ENCODE measurements around the gene AKAP6.

AKAP6 gene

GRCh38 chr14:32525591-32525990 lies 196.5 kb downstream of the AKAP6 start:
- H3K27ac Mint-ChIP-seq = no peak overlapping the region
- ATAC-seq (no peak), DNase-seq (ENCODE audit: low spot score in 2 of 2) (no peak)
- no peaks in the 10 kb centered on the region for H3K4me1 Mint-ChIP-seq
- no peaks in the 10 kb centered on the region for H3K36me3 Mint-ChIP-seq
- peaks cover 2% of the 10 kb centered on the region for H3K9me3 Mint-ChIP-seq
- H3K4me3 Mint-ChIP-seq = no peak overlapping the region

GRCh38 chr14:32530800-32531199 lies 201.7 kb downstream of the AKAP6 start:
- ATAC-seq = no peak
- Mint-ChIP-seq H3K36me3 (no peaks in the 10 kb centered on the region), H3K9me3 (peaks cover 4% of the 10 kb centered on the region), H3K4me1 (no peaks in the 10 kb centered on the region), H3K4me3 (no peak overlapping the region), H3K27ac (no peak overlapping the region)
- DNase-seq (ENCODE audit: low spot score in 2 of 2) = no peak

GRCh38 chr14:32531942-32532515 lies 202.9 kb downstream of the AKAP6 start:
- H3K27ac Mint-ChIP-seq = no peak overlapping the region
- no peak for DNase-seq (ENCODE audit: low spot score in 2 of 2)
- no peak for ATAC-seq
- H3K4me1 Mint-ChIP-seq = no peaks in the 10 kb centered on the region
- peaks cover 4% of the 10 kb centered on the region for H3K9me3 Mint-ChIP-seq
- no peaks in the 10 kb centered on the region for H3K36me3 Mint-ChIP-seq
- no peak overlapping the region for H3K4me3 Mint-ChIP-seq

GRCh38 chr14:32534145-32534544 lies 205.0 kb downstream of the AKAP6 start:
- H3K4me1 Mint-ChIP-seq = no peaks in the 10 kb centered on the region
- H3K9me3 Mint-ChIP-seq = peaks cover 4% of the 10 kb centered on the region
- H3K36me3 Mint-ChIP-seq = no peaks in the 10 kb centered on the region
- no peak overlapping the region for H3K27ac Mint-ChIP-seq
- ATAC-seq (no peak), DNase-seq (ENCODE audit: low spot score in 2 of 2) (no peak)
- no peak overlapping the region for H3K4me3 Mint-ChIP-seq

GRCh38 chr14:32536175-32536574 lies 207.1 kb downstream of the AKAP6 start:
- H3K4me3 Mint-ChIP-seq = no peak overlapping the region
- no peak overlapping the region for H3K27ac Mint-ChIP-seq
- H3K9me3 Mint-ChIP-seq = peaks cover 2% of the 10 kb centered on the region
- no peaks in the 10 kb centered on the region for H3K36me3 Mint-ChIP-seq
- H3K4me1 Mint-ChIP-seq = no peaks in the 10 kb centered on the region
- DNase-seq (ENCODE audit: low spot score in 2 of 2) = no peak
- ATAC-seq = no peak

GRCh38 chr14:32537166-32537565 lies 208.1 kb downstream of the AKAP6 start:
- no peak overlapping the region for H3K27ac Mint-ChIP-seq
- no peak for DNase-seq (ENCODE audit: low spot score in 2 of 2)
- no peak overlapping the region for H3K4me3 Mint-ChIP-seq
- H3K9me3 Mint-ChIP-seq = peaks cover 2% of the 10 kb centered on the region
- ATAC-seq = no peak
- H3K4me1 Mint-ChIP-seq = no peaks in the 10 kb centered on the region
- no peaks in the 10 kb centered on the region for H3K36me3 Mint-ChIP-seq

GRCh38 chr14:32542507-32542906 lies 213.4 kb downstream of the AKAP6 start:
- Mint-ChIP-seq H3K9me3 (no peaks in the 10 kb centered on the region), H3K4me1 (no peaks in the 10 kb centered on the region), H3K4me3 (no peak overlapping the region), H3K36me3 (no peaks in the 10 kb centered on the region), H3K27ac (no peak overlapping the region)
- DNase-seq (ENCODE audit: low spot score in 2 of 2) (no peak), ATAC-seq (no peak)

- H3K4me1 Mint-ChIP-seq = no peaks in the 10 kb centered on the region
- H3K9me3 Mint-ChIP-seq = no peaks in the 10 kb centered on the region
- DNase-seq (ENCODE audit: low spot score in 2 of 2) = no peak
- ATAC-seq = no peak
- H3K27ac Mint-ChIP-seq = no peak overlapping the region
- H3K4me3 Mint-ChIP-seq = no peak overlapping the region
- no peaks in the 10 kb centered on the region for H3K36me3 Mint-ChIP-seq
These were observed 216.0 kb downstream of the AKAP6 start for GRCh38 chr14:32545095-32545494.

- DNase-seq (ENCODE audit: low spot score in 2 of 2) = no peak
- no peak for ATAC-seq
- no peaks in the 10 kb centered on the region for H3K9me3 Mint-ChIP-seq
- no peak overlapping the region for H3K4me3 Mint-ChIP-seq
- no peaks in the 10 kb centered on the region for H3K4me1 Mint-ChIP-seq
- no peaks in the 10 kb centered on the region for H3K36me3 Mint-ChIP-seq
- no peak overlapping the region for H3K27ac Mint-ChIP-seq
These were observed 216.6 kb downstream of the AKAP6 start for GRCh38 chr14:32545506-32546210.

GRCh38 chr14:32546246-32546645 lies 217.1 kb downstream of the AKAP6 start:
- no peaks in the 10 kb centered on the region for H3K9me3 Mint-ChIP-seq
- no peak overlapping the region for H3K4me3 Mint-ChIP-seq
- no peaks in the 10 kb centered on the region for H3K36me3 Mint-ChIP-seq
- ATAC-seq (no peak), DNase-seq (ENCODE audit: low spot score in 2 of 2) (no peak)
- H3K27ac Mint-ChIP-seq = no peak overlapping the region
- no peaks in the 10 kb centered on the region for H3K4me1 Mint-ChIP-seq

- no peak overlapping the region for H3K27ac Mint-ChIP-seq
- no peaks in the 10 kb centered on the region for H3K36me3 Mint-ChIP-seq
- H3K4me3 Mint-ChIP-seq = no peak overlapping the region
- ATAC-seq (no peak), DNase-seq (ENCODE audit: low spot score in 2 of 2) (no peak)
- H3K4me1 Mint-ChIP-seq = no peaks in the 10 kb centered on the region
- no peaks in the 10 kb centered on the region for H3K9me3 Mint-ChIP-seq
These were observed 223.7 kb downstream of the AKAP6 start for GRCh38 chr14:32552766-32553165.

- Mint-ChIP-seq H3K9me3 (no peaks in the 10 kb centered on the region), H3K27ac (no peak overlapping the region)
- ATAC-seq = no peak
These were observed 229.9 kb downstream of the AKAP6 start for GRCh38 chr14:32559048-32559447.

GRCh38 chr14:32559590-32559989 lies 230.5 kb downstream of the AKAP6 start:
- Mint-ChIP-seq H3K27ac (no peak overlapping the region), H3K4me3 (no peak overlapping the region), H3K4me1 (no peaks in the 10 kb centered on the region), H3K9me3 (no peaks in the 10 kb centered on the region), H3K36me3 (no peaks in the 10 kb centered on the region)
- ATAC-seq (no peak), DNase-seq (ENCODE audit: low spot score in 2 of 2) (no peak)

More at GRCh38 chr14:32559048-32559447, 229.9 kb downstream of the AKAP6 start:
- DNase-seq (ENCODE audit: low spot score in 2 of 2) = no peak
- H3K4me1 Mint-ChIP-seq = no peaks in the 10 kb centered on the region
- no peaks in the 10 kb centered on the region for H3K36me3 Mint-ChIP-seq
- H3K4me3 Mint-ChIP-seq = no peak overlapping the region

GRCh38 chr14:32560209-32560857 lies 231.2 kb downstream of the AKAP6 start:
- H3K36me3 Mint-ChIP-seq = no peaks in the 10 kb centered on the region
- no peak for ATAC-seq
- DNase-seq (ENCODE audit: low spot score in 2 of 2) = peak in 1 of 2 donors; percentile 50
- peaks cover 3% of the 10 kb centered on the region for H3K4me1 Mint-ChIP-seq
- no peaks in the 10 kb centered on the region for H3K9me3 Mint-ChIP-seq
- H3K4me3 Mint-ChIP-seq = no peak overlapping the region
- no peak overlapping the region for H3K27ac Mint-ChIP-seq

GRCh38 chr14:32561520-32561919 lies 232.4 kb downstream of the AKAP6 start:
- Mint-ChIP-seq H3K4me3 (no peak overlapping the region), H3K27ac (no peak overlapping the region), H3K4me1 (peaks cover 6% of the 10 kb centered on the region), H3K36me3 (no peaks in the 10 kb centered on the region), H3K9me3 (no peaks in the 10 kb centered on the region)
- DNase-seq (ENCODE audit: low spot score in 2 of 2) (no peak), ATAC-seq (no peak)

GRCh38 chr14:32564596-32564995 lies 235.5 kb downstream of the AKAP6 start:
- H3K27ac Mint-ChIP-seq = no peak overlapping the region
- H3K4me3 Mint-ChIP-seq = no peak overlapping the region
- DNase-seq (ENCODE audit: low spot score in 2 of 2) (no peak), ATAC-seq (no peak)
- H3K9me3 Mint-ChIP-seq = no peaks in the 10 kb centered on the region
- H3K4me1 Mint-ChIP-seq = peaks cover 6% of the 10 kb centered on the region
- H3K36me3 Mint-ChIP-seq = no peaks in the 10 kb centered on the region
